Stimulated activated memory B cell treated with anti-CD40 and anti-IgM and Interleukin-4, amounts not matched to agents 10 μg/mL and 1 μg/mL and 100 μg/mL, for 72 hours (primary cell): ENCODE measurements around the gene SHE.
"Not testable (repeated sequence)": the region's sequence is repeated elsewhere in the genome, so short reads cannot be mapped to it uniquely, and the experiment has no call there.

ENCODE experiments used
- ATAC-seq: fragments of 150-1000 bp; cut with Tn5 transposase; 2 replicates; pipeline ENCODE4 v1.10.0; 2021
- H3K27ac Mint-ChIP-seq: one replicate; pipeline ENCODE4 v1.8.0; 2022; ENCODE audit warnings: mild to moderate bottlenecking, mixed read lengths
- H3K27me3 Mint-ChIP-seq: one replicate; pipeline ENCODE4 v1.8.0; 2022; ENCODE audit warnings: mixed read lengths
- H3K36me3 Mint-ChIP-seq: one replicate; pipeline ENCODE4 v1.8.0; 2022; ENCODE audit warnings: mixed read lengths
- H3K4me1 Mint-ChIP-seq: one replicate; pipeline ENCODE4 v1.8.0; 2022; ENCODE audit warnings: mixed read lengths
- H3K4me3 Mint-ChIP-seq: one replicate; pipeline ENCODE4 v1.8.0; 2022; ENCODE audit warnings: mild to moderate bottlenecking, moderate library complexity, mixed read lengths
- H3K9me3 Mint-ChIP-seq: one replicate; pipeline ENCODE4 v1.8.0; 2022; ENCODE audit warnings: mixed read lengths

Gene SHE

DNA sequence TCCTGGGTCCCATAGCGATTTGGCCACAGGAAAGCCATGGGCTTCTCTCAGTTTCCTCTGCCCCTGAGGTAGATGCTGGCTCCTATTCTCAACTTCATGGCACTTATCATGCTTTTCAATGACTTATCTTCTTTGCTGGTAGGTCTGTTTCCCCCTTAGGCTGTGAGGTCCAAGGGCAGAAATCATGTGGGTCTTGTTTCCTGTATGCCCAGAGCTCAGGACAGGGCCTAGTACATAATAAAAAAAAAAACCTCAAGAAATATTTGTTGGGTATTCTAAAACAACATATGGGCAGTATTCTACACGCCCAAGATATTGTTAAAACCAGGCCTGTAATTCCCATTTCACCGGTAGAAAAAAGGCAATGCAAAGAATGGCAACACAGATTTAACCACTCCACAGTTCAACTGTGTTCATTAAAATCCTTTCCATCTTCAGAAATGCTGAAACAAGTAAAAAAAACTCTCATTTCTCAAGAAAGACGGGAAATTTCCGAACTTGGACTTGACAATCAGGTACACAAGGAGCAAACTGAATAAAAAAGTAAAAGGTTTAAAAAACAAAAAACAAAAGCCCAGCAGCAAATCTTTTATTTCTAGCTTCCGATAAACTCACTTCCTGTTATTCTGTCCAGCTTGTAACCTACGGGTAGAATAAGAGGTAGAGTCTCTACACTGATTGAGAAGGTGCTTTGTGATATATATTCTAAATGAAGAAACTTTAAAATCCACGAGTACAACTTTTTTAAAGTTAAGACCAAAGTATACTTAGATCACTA is 6.5 kb downstream of the SHE start:
- no peak overlapping the region for H3K4me3 Mint-ChIP-seq
- ATAC-seq = no peak
- H3K27me3 Mint-ChIP-seq = peaks cover 8% of the 10 kb centered on the region
- no peaks in the 10 kb centered on the region for H3K9me3 Mint-ChIP-seq
- peaks cover 49% of the 10 kb centered on the region for H3K4me1 Mint-ChIP-seq
- no peaks in the 10 kb centered on the region for H3K36me3 Mint-ChIP-seq
- no peak overlapping the region for H3K27ac Mint-ChIP-seq

DNA sequence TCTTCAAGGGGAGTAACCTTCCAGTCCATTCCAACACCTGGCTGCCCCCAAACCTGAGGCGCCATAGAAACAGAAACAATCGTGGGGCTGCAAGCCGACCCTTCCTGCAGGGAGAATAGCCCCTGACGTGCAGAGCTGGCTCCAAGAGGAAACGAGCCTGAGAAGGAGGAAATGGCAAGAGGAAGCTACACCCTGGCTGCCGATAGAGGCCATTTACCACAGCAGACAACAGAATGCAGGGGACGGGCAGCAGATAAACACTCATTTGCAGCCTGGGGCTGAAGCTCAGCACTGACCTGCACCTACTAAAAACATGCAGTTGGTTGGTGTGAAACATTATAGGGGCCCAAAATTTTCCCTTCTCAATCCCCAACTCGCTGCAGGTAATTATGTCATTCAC is 8.9 kb downstream of the SHE start:
- H3K27ac Mint-ChIP-seq = peak overlapping the region; percentile 70
- no peaks in the 10 kb centered on the region for H3K36me3 Mint-ChIP-seq
- no peaks in the 10 kb centered on the region for H3K27me3 Mint-ChIP-seq
- H3K4me3 Mint-ChIP-seq = peak overlapping the region; percentile 11
- peaks cover 56% of the 10 kb centered on the region for H3K4me1 Mint-ChIP-seq
- H3K9me3 Mint-ChIP-seq = no peaks in the 10 kb centered on the region
- ATAC-seq = peak; percentile 61

DNA sequence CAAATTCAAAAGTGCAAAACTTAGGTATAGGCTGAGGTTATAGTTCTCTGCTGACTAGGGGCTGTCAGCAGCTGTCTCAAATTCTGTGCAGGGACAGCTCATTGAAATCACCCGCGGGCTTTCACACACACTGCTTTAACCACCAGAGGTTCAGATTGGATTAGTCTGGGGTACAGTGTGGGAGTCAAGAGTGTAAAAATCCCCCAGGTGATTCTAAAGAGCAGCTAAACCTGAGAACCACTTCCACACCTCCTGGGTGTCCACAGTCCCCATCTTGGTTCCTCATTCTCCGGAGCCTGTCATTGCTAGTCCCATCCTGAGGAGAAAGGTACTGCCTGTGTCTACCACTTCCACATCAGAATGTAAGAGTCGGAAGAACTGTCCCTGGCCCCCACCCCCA is 10.1 kb downstream of the SHE start:
- no peaks in the 10 kb centered on the region for H3K36me3 Mint-ChIP-seq
- no peaks in the 10 kb centered on the region for H3K9me3 Mint-ChIP-seq
- peak overlapping the region; percentile 70 for H3K27ac Mint-ChIP-seq
- ATAC-seq = peak; percentile 75
- H3K4me1 Mint-ChIP-seq = peaks cover 50% of the 10 kb centered on the region
- H3K4me3 Mint-ChIP-seq = no peak overlapping the region
- H3K27me3 Mint-ChIP-seq = no peaks in the 10 kb centered on the region

DNA sequence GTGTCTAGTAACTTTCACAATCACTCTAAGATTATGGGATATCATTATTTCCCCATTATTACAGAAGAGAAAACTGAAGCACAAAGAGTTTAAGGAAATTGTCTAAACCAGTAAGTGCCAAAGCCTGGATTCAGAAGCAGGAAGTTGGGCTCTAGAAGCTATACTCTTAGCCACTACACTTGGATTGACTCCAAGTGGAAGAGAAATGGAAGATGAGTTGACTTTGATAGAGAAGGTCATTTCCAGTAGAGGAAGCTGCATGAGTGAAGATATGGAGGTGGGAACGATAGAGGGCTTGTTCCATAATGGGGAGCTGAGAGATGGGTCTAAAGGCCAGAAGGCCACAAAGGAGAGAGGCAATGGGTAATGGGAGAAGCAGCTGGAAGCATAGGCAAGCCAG is 11.9 kb downstream of the SHE start:
- Mint-ChIP-seq H3K4me3 (no peak overlapping the region), H3K9me3 (no peaks in the 10 kb centered on the region)

DNA sequence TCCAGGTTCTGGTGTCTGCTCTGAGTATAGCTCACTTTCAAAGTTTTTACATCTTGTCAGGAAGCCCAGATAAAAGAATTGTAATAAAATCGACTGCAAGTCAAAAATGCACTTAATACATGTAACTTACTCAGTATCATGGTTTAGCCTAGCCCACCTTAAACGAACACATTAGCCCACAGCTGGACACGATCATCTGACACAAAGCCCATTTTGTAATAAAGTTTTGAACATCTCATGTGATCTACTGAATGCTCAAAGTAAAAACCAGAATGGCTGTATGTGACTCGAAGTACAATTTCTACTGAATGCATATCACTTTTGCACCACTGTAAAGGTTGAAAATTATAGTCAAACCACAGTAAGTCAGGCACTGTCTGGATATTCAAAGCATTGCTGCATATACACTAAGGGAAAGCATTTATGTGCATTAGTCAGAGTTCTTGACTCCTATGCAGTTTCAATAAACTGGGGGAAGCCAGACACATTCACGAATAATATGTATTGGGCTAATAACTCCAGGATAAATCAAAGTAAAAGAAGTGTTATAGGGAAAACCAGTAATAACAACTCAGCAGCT is 12.4 kb downstream of the SHE start:
- no peak for ATAC-seq
- H3K4me3 Mint-ChIP-seq = no peak overlapping the region
- H3K36me3 Mint-ChIP-seq = no peaks in the 10 kb centered on the region
- H3K4me1 Mint-ChIP-seq = peaks cover 37% of the 10 kb centered on the region
- H3K27me3 Mint-ChIP-seq = no peaks in the 10 kb centered on the region
- H3K27ac Mint-ChIP-seq = no peak overlapping the region
- H3K9me3 Mint-ChIP-seq = no peaks in the 10 kb centered on the region

More for the DNA sequence above, 11.9 kb downstream of the SHE start:
- Mint-ChIP-seq H3K36me3 (no peaks in the 10 kb centered on the region), H3K27ac (no peak overlapping the region), H3K27me3 (no peaks in the 10 kb centered on the region), H3K4me1 (peaks cover 37% of the 10 kb centered on the region)
- no peak for ATAC-seq

DNA sequence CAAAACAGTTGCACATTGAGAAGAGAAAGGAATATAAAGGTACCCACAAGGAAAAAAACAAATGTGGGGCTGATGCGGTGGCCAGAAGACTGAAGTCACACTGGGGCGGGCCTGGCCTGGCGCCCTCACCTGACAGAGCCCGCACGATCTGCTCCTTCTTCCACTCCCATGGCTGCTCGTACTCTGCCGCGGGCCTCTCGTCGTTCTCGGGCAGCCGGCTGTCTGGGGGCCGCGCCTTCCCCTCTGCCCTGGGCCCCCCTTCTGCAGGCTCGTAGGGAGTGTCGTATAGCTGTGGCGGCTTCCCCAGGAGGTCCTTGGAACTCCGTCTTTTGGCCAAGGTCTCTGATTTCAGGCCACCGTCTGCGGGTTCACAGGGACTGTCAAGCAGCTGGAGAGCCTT is 13.3 kb downstream of the SHE start:
- no peak for ATAC-seq
- H3K27me3 Mint-ChIP-seq = no peaks in the 10 kb centered on the region
- H3K4me1 Mint-ChIP-seq = peaks cover 37% of the 10 kb centered on the region
- no peak overlapping the region for H3K27ac Mint-ChIP-seq
- no peaks in the 10 kb centered on the region for H3K36me3 Mint-ChIP-seq
- H3K4me3 Mint-ChIP-seq = no peak overlapping the region
- H3K9me3 Mint-ChIP-seq = no peaks in the 10 kb centered on the region

DNA sequence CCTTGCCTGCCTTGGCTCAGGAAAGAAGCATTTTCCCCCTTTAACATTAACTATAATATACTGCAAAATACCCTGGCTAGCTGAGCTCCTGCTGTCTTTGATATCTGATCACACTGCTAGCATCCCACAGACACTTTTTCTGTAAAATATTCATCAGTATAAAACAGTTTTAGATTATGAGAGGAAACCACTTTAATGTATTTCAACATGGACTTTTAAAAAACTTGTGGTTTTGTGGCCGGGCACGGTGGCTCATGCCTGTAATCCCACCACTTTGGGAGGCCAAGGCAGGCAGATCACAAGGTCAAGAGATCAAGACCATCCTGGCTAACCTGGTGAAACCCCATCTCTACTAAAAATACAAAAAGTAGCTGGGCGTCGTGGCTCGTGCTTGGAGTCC is 15.5 kb downstream of the SHE start:
- not testable (repeated sequence) for H3K36me3 Mint-ChIP-seq, H3K4me3 Mint-ChIP-seq, H3K27me3 Mint-ChIP-seq, ATAC-seq, H3K9me3 Mint-ChIP-seq, H3K27ac Mint-ChIP-seq
- H3K4me1 Mint-ChIP-seq = peaks cover 17% of the 10 kb centered on the region

DNA sequence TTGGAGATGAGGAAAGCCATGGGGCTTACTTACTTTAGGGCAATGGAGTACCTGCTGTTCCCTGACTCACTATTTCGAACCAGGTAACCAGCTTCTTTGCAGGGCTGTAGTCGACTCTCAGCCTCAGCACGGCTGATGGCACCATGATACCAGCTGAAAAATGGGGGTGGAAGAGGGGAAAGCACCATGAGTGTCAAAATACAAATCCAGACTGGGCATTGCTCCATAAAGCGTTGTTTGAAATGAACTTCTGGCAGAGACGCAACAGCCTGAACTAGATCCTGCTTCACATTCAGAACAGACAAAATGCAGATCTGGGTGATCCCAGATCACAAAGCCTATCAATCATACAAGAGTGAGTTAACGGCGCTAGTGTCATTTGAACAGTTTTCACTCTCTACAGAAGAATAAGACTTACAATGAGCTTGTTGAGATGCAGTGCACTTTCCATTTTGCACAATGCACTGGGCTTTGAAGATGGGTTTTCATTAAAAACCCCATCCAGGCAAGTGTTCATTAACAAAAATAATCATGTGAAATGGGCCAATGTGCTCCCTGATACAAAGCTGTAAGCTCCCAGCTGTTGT is 16.2 kb downstream of the SHE start:
- no peak overlapping the region for H3K4me3 Mint-ChIP-seq
- peaks cover 10% of the 10 kb centered on the region for H3K4me1 Mint-ChIP-seq
- no peak overlapping the region for H3K27ac Mint-ChIP-seq
- no peaks in the 10 kb centered on the region for H3K9me3 Mint-ChIP-seq
- no peaks in the 10 kb centered on the region for H3K36me3 Mint-ChIP-seq
- ATAC-seq = no peak
- H3K27me3 Mint-ChIP-seq = no peaks in the 10 kb centered on the region

DNA sequence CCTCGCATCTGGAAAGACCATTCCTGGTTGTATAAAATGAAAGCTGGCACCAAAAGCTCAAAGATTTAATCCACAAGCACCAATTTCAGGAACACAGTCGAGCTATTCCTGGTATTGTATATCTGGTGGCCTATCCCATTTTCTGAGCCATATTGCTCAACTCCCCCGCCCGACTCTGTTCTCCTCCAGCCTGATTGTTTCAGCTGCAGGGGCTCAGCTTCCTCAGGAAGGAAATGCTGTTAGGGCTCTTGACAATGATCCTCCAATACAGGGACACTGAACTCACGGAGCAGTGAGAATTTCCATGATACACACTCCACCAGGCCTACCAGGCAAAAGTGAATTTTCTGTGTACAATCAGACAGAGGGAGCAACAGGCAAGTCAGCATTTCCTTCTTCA is 17.1 kb downstream of the SHE start:
- H3K9me3 Mint-ChIP-seq = no peaks in the 10 kb centered on the region
- H3K4me3 Mint-ChIP-seq = no peak overlapping the region
- no peaks in the 10 kb centered on the region for H3K36me3 Mint-ChIP-seq
- H3K4me1 Mint-ChIP-seq = peaks cover under 1% of the 10 kb centered on the region
- ATAC-seq = no peak
- H3K27ac Mint-ChIP-seq = no peak overlapping the region
- no peaks in the 10 kb centered on the region for H3K27me3 Mint-ChIP-seq

DNA sequence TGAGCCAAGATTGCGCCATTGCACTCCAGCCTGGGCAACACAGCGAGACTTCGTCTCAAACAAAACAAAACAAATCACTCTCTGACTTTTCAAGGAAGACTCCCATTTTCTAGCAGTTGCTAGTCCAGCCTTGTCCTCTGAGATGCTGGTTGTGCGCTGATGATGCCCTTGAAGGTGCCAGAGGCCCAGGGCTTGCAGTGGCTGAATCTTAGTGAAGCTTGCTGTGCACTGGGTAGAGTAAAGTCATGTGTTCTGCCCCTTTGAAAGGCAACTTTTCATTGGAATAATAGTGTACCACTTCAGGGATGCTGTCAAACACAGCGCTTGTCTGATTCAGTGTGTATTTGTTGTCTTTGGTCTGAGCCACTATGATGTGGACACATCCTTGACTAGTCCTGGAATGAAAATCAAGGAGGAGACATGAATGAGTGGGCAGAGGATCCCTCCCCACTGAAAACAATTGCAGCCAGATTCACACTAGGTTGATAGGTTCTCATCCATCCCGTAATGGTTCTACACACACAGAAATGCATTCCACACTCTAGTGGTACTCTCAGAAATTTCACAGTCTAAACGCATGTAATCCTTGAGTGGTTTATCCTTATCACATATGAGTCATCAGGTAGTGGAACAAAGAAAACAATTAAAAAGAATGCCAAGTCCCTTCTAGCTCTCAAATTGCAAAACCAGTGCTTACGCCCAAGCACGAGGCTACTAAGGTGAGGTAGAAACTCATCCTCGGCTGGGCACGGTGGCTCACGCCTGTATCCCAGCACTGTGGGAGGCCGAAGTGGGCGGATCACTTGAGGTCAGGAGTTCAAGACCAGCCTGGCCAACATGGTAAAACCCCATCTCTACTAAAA is 18.0 kb downstream of the SHE start:
- Mint-ChIP-seq H3K4me1 (no peaks in the 10 kb centered on the region), H3K4me3 (no peak overlapping the region), H3K27ac (no peak overlapping the region), H3K27me3 (no peaks in the 10 kb centered on the region), H3K36me3 (no peaks in the 10 kb centered on the region), H3K9me3 (no peaks in the 10 kb centered on the region)
- ATAC-seq = no peak

DNA sequence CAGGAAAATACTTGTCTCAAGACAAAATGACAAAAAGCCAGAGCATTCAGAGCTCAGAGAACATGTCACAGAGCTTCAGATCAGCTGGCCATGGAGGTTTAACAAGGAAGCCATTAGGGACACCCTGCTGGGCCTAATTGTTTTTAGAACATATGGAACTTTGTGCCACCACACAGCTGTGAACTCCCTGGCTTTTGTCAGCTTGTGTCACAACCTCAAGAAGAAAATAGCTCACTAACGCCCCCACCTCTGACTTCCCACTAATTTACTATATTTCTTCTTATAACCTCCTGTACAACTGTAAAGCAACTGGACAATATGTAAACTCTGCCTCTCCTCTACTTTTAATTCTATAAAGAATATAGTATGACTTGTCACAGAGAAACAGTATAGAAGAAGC is 21.2 kb downstream of the SHE start:
- Mint-ChIP-seq H3K9me3 (no peaks in the 10 kb centered on the region), H3K27me3 (no peaks in the 10 kb centered on the region), H3K4me1 (peaks cover 7% of the 10 kb centered on the region), H3K36me3 (no peaks in the 10 kb centered on the region), H3K27ac (no peak overlapping the region), H3K4me3 (no peak overlapping the region)
- ATAC-seq = no peak

DNA sequence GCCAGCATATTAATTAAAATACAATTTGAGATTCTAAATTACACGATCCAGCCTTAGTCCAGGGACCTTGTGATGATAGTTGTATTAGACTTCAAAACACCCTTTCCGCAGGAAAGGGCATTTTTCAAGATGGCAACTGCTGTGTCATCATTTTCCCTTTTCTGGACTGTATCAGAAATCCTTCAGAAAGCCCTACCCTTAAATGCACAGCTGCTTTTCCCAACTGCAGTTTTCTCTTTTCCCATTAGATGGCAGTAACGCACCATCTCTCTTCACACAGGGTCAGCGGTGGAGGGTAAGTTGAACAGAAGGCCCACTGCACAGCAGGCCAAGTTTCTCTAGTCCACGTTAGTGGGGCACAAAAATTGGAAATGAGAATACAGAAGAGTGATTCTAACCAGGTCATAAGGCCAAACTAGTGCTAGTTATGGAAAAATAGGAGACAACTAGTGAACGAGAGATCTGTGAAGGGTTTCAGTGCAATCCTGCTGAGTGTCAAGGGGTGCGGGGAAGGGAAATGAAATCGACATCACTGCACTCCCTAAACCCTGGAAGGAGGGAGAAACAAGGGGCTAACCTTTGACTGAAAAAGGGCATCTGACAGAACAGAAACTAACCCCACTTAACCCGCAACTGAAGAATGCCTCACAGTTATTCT is 22.3 kb downstream of the SHE start:
- peaks cover 7% of the 10 kb centered on the region for H3K4me1 Mint-ChIP-seq
- H3K27me3 Mint-ChIP-seq = no peaks in the 10 kb centered on the region
- no peak overlapping the region for H3K27ac Mint-ChIP-seq
- no peak overlapping the region for H3K4me3 Mint-ChIP-seq
- no peaks in the 10 kb centered on the region for H3K9me3 Mint-ChIP-seq
- H3K36me3 Mint-ChIP-seq = no peaks in the 10 kb centered on the region
- ATAC-seq = peak; percentile 85

DNA sequence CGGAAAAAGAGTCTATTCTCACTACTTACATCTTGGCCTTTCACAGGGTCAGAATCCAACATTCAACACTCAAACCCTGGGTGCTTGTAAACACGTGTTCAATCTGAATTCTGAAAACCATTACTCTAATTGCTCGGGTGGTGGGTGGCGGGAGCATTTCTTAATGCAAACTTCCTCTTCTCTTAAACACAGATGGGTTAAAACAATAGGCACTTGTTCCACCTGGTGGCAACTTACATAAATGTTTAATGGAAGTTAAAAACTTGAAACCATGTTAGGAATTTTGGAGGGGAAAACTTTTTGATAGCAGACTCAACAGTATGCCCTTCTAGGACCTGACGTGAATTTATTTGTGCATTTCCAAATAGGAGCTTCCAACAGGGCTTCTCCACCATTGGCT is 23.6 kb downstream of the SHE start:
- ATAC-seq = no peak
- Mint-ChIP-seq H3K27ac (no peak overlapping the region), H3K4me1 (peaks cover 7% of the 10 kb centered on the region), H3K9me3 (no peaks in the 10 kb centered on the region), H3K27me3 (no peaks in the 10 kb centered on the region), H3K4me3 (no peak overlapping the region), H3K36me3 (no peaks in the 10 kb centered on the region)

DNA sequence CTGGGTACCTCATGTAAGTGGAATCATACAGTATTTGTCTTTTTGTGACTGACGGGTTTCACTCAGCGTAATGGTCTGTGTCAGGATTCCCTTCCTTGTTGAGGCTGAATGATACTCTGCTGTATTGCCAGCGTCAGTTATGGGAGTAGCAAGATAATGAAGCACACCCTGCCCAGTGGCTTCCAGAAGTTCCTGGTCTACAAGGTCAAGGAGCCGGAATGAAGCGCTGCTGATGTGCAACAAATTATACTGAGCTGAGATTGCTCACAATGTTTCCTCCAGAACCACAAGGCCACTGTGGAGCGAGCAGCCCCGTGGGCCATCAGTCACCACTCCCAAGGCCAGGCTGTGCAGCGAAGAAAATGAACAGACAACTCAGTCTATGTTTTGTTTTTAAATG is 24.2 kb downstream of the SHE start:
- Mint-ChIP-seq H3K4me1 (peaks cover 7% of the 10 kb centered on the region), H3K27ac (no peak overlapping the region), H3K4me3 (no peak overlapping the region), H3K36me3 (no peaks in the 10 kb centered on the region), H3K27me3 (no peaks in the 10 kb centered on the region), H3K9me3 (no peaks in the 10 kb centered on the region)
- ATAC-seq = no peak

DNA sequence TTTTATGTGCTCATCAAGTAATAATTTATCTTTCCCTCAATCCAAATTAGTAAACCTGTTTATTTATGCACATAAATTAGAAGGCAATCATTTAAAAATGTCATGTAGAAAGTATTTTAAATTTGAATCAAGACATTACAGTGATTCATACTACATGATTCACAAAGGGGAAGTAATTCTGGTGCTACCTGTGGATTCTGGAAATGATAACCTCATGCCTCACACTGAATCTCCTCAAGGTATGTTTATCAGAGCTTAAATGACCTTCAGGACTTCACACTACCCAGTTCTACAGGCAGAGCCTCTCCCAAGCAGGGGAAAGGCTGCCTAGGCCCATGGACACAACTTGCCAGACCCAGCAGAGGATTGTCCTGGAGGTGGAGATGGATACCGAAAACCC is 25.4 kb downstream of the SHE start:
- Mint-ChIP-seq H3K27me3 (no peaks in the 10 kb centered on the region), H3K36me3 (no peaks in the 10 kb centered on the region), H3K4me1 (peaks cover 7% of the 10 kb centered on the region), H3K27ac (no peak overlapping the region), H3K9me3 (no peaks in the 10 kb centered on the region), H3K4me3 (no peak overlapping the region)
- no peak for ATAC-seq
